AG09319 (cell line): ENCODE data around the gene PLIN3.
"Not testable (repeated sequence)": the region's sequence is repeated elsewhere in the genome, so short reads cannot be mapped to it uniquely, and the experiment has no call there.

Experiments
- DNase-seq: peaks from one replicate; pipeline ENCODE4 v3.0.0-alpha.2; 2010; ENCODE audit warnings: low read depth; ENCODE audit errors: extremely low read depth
- CTCF ChIP-seq: IDR thresholded peaks from 2 replicates; pipeline ENCODE4 v1.5.1; 2011; ENCODE audit warnings: low read depth, mild to moderate bottlenecking, inconsistent platforms, low read length, moderate library complexity

PLIN3 gene

GRCh38 chr19:4807188-4807587 is 60.3 kb downstream of the PLIN3 start:
- TF ChIP-seq CTCF, result no peak

GRCh38 chr19:4806384-4806783 is 61.1 kb downstream of the PLIN3 start:
- no peak for TF ChIP-seq CTCF
- no peak for DNase-seq

More at GRCh38 chr19:4807188-4807587, 60.3 kb downstream of the PLIN3 start:
- DNase-seq, result no peak

- not testable (repeated sequence) for DNase-seq
Observed at GRCh38 chr19:4805140-4805539, 62.3 kb downstream of the PLIN3 start.

- no peak for DNase-seq
- peak; percentile 79 for TF ChIP-seq CTCF
Observed at GRCh38 chr19:4803736-4804695, 63.5 kb downstream of the PLIN3 start.

- no peak for TF ChIP-seq CTCF
Observed at GRCh38 chr19:4802711-4803110, 64.8 kb downstream of the PLIN3 start.

GRCh38 chr19:4801085-4801619 is 66.3 kb downstream of the PLIN3 start:
- no peak for TF ChIP-seq CTCF
- no peak for DNase-seq

More at GRCh38 chr19:4802711-4803110, 64.8 kb downstream of the PLIN3 start:
- DNase-seq, result no peak

- TF ChIP-seq CTCF, result no peak
- no peak for DNase-seq
Observed at GRCh38 chr19:4800591-4801081, 66.8 kb downstream of the PLIN3 start.
